OCI-LY1 (cell line): ENCODE results near the gene ZNF43.

Source experiments
- H2AFZ ChIP-seq: fragments of 200-600 bp; sonication (generic), shearing (Covaris generic); 2 replicates; pipeline ENCODE4 v1.6.0; 2014; ENCODE audit warnings: antibody characterized with exemption, mild to moderate bottlenecking, low read length
- H3F3A ChIP-seq: fragments of 200-600 bp; sonication (generic), shearing (Covaris generic); 2 replicates; pipeline ENCODE4 v1.6.0; 2014; ENCODE audit warnings: mild to moderate bottlenecking, antibody characterized with exemption, low read length, moderate library complexity; ENCODE audit not compliant: insufficient read depth
- H3K27ac ChIP-seq: fragments of 200-600 bp; sonication (generic); 2 replicates; pipeline ENCODE4 v1.5.1; 2014; ENCODE audit warnings: low read length, mixed run types, mild to moderate bottlenecking, low read depth; ENCODE audit not compliant: poor library complexity, severe bottlenecking
- H3K27me3 ChIP-seq: fragments of 200-600 bp; sonication (generic); 2 replicates; pipeline ENCODE4 v1.6.0; 2014; ENCODE audit warnings: antibody characterized with exemption, mild to moderate bottlenecking, low read length, moderate library complexity; ENCODE audit not compliant: insufficient read depth
- H3K36me3 ChIP-seq: fragments of 200-600 bp; sonication (generic); 2 replicates; pipeline ENCODE4 v1.6.1; 2014; ENCODE audit warnings: mild to moderate bottlenecking, antibody characterized with exemption, low read length, moderate library complexity, mixed read lengths; ENCODE audit not compliant: insufficient read depth
- H3K4me1 ChIP-seq: fragments of 200-600 bp; sonication (generic); 2 replicates; pipeline ENCODE4 v1.5.1; 2014; ENCODE audit warnings: mild to moderate bottlenecking, low read length, moderate library complexity; ENCODE audit not compliant: insufficient read depth, severe bottlenecking
- H3K4me2 ChIP-seq: fragments of 200-600 bp; sonication (generic), shearing (Covaris generic); 2 replicates; pipeline ENCODE4 v1.6.1; 2014; ENCODE audit warnings: low read length
- H3K4me3 ChIP-seq: fragments of 200-600 bp; sonication (generic); 2 replicates; pipeline ENCODE4 v1.5.1; 2014; ENCODE audit warnings: low read length, low read depth, mild to moderate bottlenecking, mixed read lengths; ENCODE audit not compliant: poor library complexity, severe bottlenecking
- H3K79me2 ChIP-seq: fragments of 200-600 bp; shearing (Covaris generic); 2 replicates; pipeline ENCODE4 v1.6.1; 2016; ENCODE audit warnings: mixed run types, low read length, mixed read lengths; ENCODE audit not compliant: insufficient read depth
- H3K9ac ChIP-seq: fragments of 200-600 bp; sonication (generic), shearing (Covaris generic); 2 replicates; pipeline ENCODE4 v1.6.1; 2014; ENCODE audit warnings: mild to moderate bottlenecking, low read length, mixed read lengths
- H3K9me2 ChIP-seq: fragments of 200-600 bp; sonication (generic), shearing (Covaris generic); 2 replicates; pipeline ENCODE4 v1.6.1; 2014; ENCODE audit warnings: low read depth, mild to moderate bottlenecking, low read length, mixed read lengths
- H3K9me3 ChIP-seq: fragments of 200-600 bp; shearing (Covaris generic); 2 replicates; pipeline ENCODE4 v1.6.1; 2014; ENCODE audit warnings: low read length, mixed read lengths
- H4K20me1 ChIP-seq: fragments of 200-600 bp; sonication (generic), shearing (Covaris generic); 2 replicates; pipeline ENCODE4 v1.6.0; 2016; ENCODE audit warnings: mild to moderate bottlenecking, low read length; ENCODE audit not compliant: insufficient read depth
- CTCF ChIP-seq: fragments of 200-600 bp; sonication (generic), shearing (Covaris generic); IDR thresholded peaks from 2 replicates; pipeline ENCODE4 v1.5.1; 2017; ENCODE audit warnings: mild to moderate bottlenecking, antibody characterized with exemption, low read length, moderate library complexity, mixed read lengths
- EZH2 ChIP-seq: fragments of 200-600 bp; sonication (generic), shearing (Covaris generic); IDR thresholded peaks from 2 replicates; pipeline ENCODE4 v1.8.0; 2017; ENCODE audit warnings: borderline replicate concordance, mixed run types, mild to moderate bottlenecking, antibody characterized with exemption, low read length, moderate library complexity, mixed read lengths

The ZNF43 gene

DNA sequence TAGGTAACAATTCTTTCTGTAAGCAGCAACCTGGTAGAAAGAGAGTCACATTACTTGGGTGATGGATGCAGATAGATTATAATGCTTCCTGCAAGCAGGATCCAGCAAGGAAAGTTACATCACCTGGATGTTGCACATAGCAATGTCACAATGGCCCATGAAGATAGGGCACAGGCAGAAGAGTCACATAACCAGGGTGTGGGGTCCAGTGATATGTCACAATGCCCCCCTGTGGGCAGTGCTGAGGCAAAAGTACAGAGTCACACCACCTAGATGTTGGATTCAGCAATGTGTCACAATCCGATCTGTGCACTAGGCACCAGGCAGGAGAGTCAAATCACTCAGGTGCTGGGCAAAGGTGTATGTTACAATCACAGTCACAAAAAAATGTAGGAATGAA lies 4.0 kb upstream of the ZNF43 start:
- Histone ChIP-seq H3K36me3 (peaks cover 54% of the 10 kb centered on the region), H3K4me1 (peaks cover 9% of the 10 kb centered on the region), H3F3A (no peaks in the 10 kb centered on the region), H3K9ac (no peak overlapping the region), H3K9me3 (peaks cover 17% of the 10 kb centered on the region), H3K79me2 (no peaks in the 10 kb centered on the region), H3K27ac (no peak overlapping the region), H3K4me3 (no peak overlapping the region), H2AFZ (no peak overlapping the region), H3K9me2 (no peaks in the 10 kb centered on the region), H4K20me1 (no peaks in the 10 kb centered on the region), H3K27me3 (no peaks in the 10 kb centered on the region), H3K4me2 (no peak overlapping the region)
- TF ChIP-seq CTCF (no peak), EZH2 (no peak)

GRCh38 chr19:21838646-21839045 lies 2.7 kb upstream of the ZNF43 start:
- Histone ChIP-seq H3K27me3 (no peaks in the 10 kb centered on the region), H3K9me2 (no peaks in the 10 kb centered on the region), H4K20me1 (no peaks in the 10 kb centered on the region), H3K4me1 (peaks cover 9% of the 10 kb centered on the region), H3K27ac (no peak overlapping the region), H3K9me3 (peaks cover 17% of the 10 kb centered on the region), H3K9ac (no peak overlapping the region), H3K4me3 (no peak overlapping the region), H3K36me3 (peaks cover 58% of the 10 kb centered on the region), H2AFZ (no peak overlapping the region), H3K4me2 (no peak overlapping the region), H3F3A (no peaks in the 10 kb centered on the region), H3K79me2 (no peaks in the 10 kb centered on the region)
- TF ChIP-seq EZH2, result no peak
- no peak for TF ChIP-seq CTCF

DNA sequence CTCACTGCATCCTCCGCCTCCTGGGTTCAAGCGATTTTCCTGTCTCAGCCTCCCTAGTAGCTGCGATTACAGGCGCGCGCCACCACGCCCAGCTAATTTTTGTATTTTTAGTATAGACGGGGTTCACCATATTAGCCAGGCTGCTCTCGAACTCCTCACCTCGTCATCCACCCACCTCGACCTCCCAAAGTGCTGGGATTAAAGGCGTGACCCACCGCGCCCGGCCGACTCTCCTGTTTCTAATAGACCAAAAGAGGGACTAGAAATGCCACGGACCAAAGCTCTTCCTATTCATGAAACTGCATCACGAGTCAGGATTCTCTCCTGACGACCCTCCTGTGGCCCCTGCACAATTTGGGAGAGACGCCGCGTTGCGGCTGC lies 563 bp downstream of the ZNF43 start:
- Histone ChIP-seq H3F3A (0 out of 2 replicates have a peak, but pooled peaks cover 3% of the 10 kb centered on the region), H3K9me3 (peaks cover 23% of the 10 kb centered on the region), H3K9me2 (no peaks in the 10 kb centered on the region), H3K4me2 (peak overlapping the region; percentile 79), H3K9ac (peak overlapping the region; percentile 87), H3K79me2 (peaks cover 17% of the 10 kb centered on the region), H3K27me3 (no peaks in the 10 kb centered on the region), H3K4me1 (peaks cover 9% of the 10 kb centered on the region), H3K36me3 (peaks cover 47% of the 10 kb centered on the region), H2AFZ (peak overlapping the region; percentile 81; the same call in 1 of the 2 replicates), H3K4me3 (peak overlapping the region; percentile 94), H4K20me1 (no peaks in the 10 kb centered on the region), H3K27ac (peak overlapping the region; percentile 87)
- TF ChIP-seq CTCF (no peak), EZH2 (no peak)
